HepG2 (cell line): ENCODE measurements around the gene C3orf18. TPM values are rescaled to one million over a fixed set of nuclear protein-coding genes. Genes with fewer than 3 reads are reported as not detected.
A peak's percentile ranks its signal among the peaks of the same experiment; 100 is the strongest.

Experiments
- ATAC-seq: fragments of 200-7000 bp; cut with Tn5 transposase; 3 replicates; pipeline ENCODE4 v1.9.1; 2020; ENCODE audit warnings: mild to moderate bottlenecking, moderate library complexity
- BruUV-seq: library from RNA; stranded (reverse); fragments of 400-500 nt; replicated peaks from 2 replicates; lab custom pipeline; 2021; lab: Mats Ljungman, UMichigan
- CTCF ChIA-PET: fragments of 300-600 bp; formaldehyde crosslinking; extraction: SDS; loops from one replicate; lab custom pipeline; 2021; ENCODE audit warnings: low total read pairs, inconsistent platforms, low intra/inter-chr PET ratio; lab: Yijun Ruan, JAX
- POLR2A ChIA-PET: fragments of 350-600 bp; sonication (Branson Sonifier 250); formaldehyde crosslinking; loops from one replicate; lab custom pipeline; 2020; ENCODE audit warnings: antibody characterized with exemption, inconsistent platforms; lab: Yijun Ruan, JAX
- DNase-seq: peaks from one replicate; pipeline ENCODE4 v3.0.0-alpha.2; 2015; ENCODE audit warnings: low spot score
- FAIRE-seq: peaks from 3 replicates; lab custom pipeline; 2011; peaks lifted over from hg19 to GRCh38; lab: Jason Lieb, UNC
- H2AFZ ChIP-seq: one replicate; pipeline ENCODE4 v1.6.1; 2011; ENCODE audit warnings: low read length, inconsistent platforms
- H3K27ac ChIP-seq: fragments of 300-600 bp; 3 replicates; pipeline ENCODE4 v1.8.0; 2011; ENCODE audit warnings: mixed run types, mild to moderate bottlenecking, mixed read lengths, low read length, inconsistent platforms; ENCODE audit not compliant: insufficient read depth; ENCODE audit errors: extremely low read length
- H3K27me3 ChIP-seq, 2 experiments: fragments of 200-600 bp in 1 of 2; 2 replicates in 1 of 2; 3 replicates in 1 of 2; pipeline versions ENCODE4 v1.6.0 to v1.8.0; 2011; ENCODE audit warnings: low read length in 2 of 2, mild to moderate bottlenecking in 2 of 2, moderate library complexity in 2 of 2, inconsistent platforms in 1 of 2; ENCODE audit not compliant: insufficient read depth in 2 of 2, control insufficient read depth in 1 of 2
- H3K36me3 ChIP-seq, 2 experiments: fragments of 200-600 bp in 1 of 2; replicated peaks in 1 of 2; 2 replicates in 1 of 2; 3 replicates in 1 of 2; pipeline versions ENCODE4 v1.5.1 to v1.8.0; 2011; ENCODE audit warnings: low read length in 2 of 2, inconsistent platforms in 1 of 2; ENCODE audit not compliant: insufficient read depth in 2 of 2, control insufficient read depth in 1 of 2
- H3K4me1 ChIP-seq: 2 replicates; pipeline ENCODE4 v1.5.1; 2012; ENCODE audit warnings: low read length, inconsistent platforms; ENCODE audit not compliant: insufficient read depth
- H3K4me2 ChIP-seq: 2 replicates; pipeline ENCODE4 v1.6.0; 2011; ENCODE audit warnings: low read depth, low read length, inconsistent platforms
- H3K4me3 ChIP-seq, 3 experiments: fragments of 200-600 bp in 1 of 3; sonication (generic), shearing (Covaris generic) in 1 of 3; replicated peaks in 1 of 3; 2 replicates each; pipeline ENCODE4 v1.5.1; 2011 to 2016; ENCODE audit warnings: low read length in 3 of 3, inconsistent platforms in 2 of 3, low read depth in 2 of 3, mild to moderate bottlenecking in 2 of 3, control low read depth in 1 of 3, mixed read lengths in 1 of 3; ENCODE audit not compliant: insufficient read depth in 1 of 3
- H3K79me2 ChIP-seq: one replicate; pipeline ENCODE4 v1.6.1; 2011; ENCODE audit warnings: low read length, inconsistent platforms; ENCODE audit not compliant: insufficient read depth
- H3K9ac ChIP-seq: 2 replicates; pipeline ENCODE4 v1.6.0; 2011; ENCODE audit warnings: mild to moderate bottlenecking, low read depth, low read length, inconsistent platforms; ENCODE audit not compliant: insufficient read depth
- H3K9me3 ChIP-seq: 2 replicates; pipeline ENCODE4 v1.5.1; 2012; ENCODE audit warnings: mild to moderate bottlenecking, low read length
- H4K20me1 ChIP-seq: 2 replicates; pipeline ENCODE4 v1.6.0; 2011; ENCODE audit warnings: inconsistent platforms, mild to moderate bottlenecking, low read length, moderate library complexity; ENCODE audit not compliant: insufficient read depth
- FOXA1 ChIP-seq, 2 experiments: fragments of 450-650 bp in 1 of 2; sonication (generic) in 1 of 2; formaldehyde crosslinking in 1 of 2; IDR thresholded peaks; 2 replicates each; pipeline versions ENCODE4 v1.4.0 to v1.6.1; 2016 to 2020; ENCODE audit warnings: missing genetic modification reagents in 1 of 2
- HNF4G ChIP-seq, 2 experiments: sonication (generic) in 1 of 2; formaldehyde crosslinking in 1 of 2; IDR thresholded peaks; 2 replicates each; pipeline versions ENCODE4 v1.4.0 to v1.6.1; 2011 to 2020; ENCODE audit warnings: borderline replicate concordance in 2 of 2, low read depth in 2 of 2, mild to moderate bottlenecking in 2 of 2, low read length in 1 of 2, missing genetic modification reagents in 1 of 2, moderate library complexity in 1 of 2
- IKZF1 ChIP-seq: fragments of 450-650 bp; IDR thresholded peaks from 2 replicates; pipeline ENCODE4 v1.7.1; 2016
- KLF16 ChIP-seq, 2 experiments: sonication (generic) in 1 of 2; formaldehyde crosslinking in 1 of 2; IDR thresholded peaks; 2 replicates each; pipeline versions ENCODE4 v1.6.1 to v1.8.0; 2016 to 2023; ENCODE audit warnings: missing genetic modification reagents in 2 of 2, missing compliant biosample characterization in 1 of 2
- MTA3 ChIP-seq: sonication (generic); formaldehyde crosslinking; IDR thresholded peaks from 2 replicates; pipeline ENCODE4 v1.4.0; 2020; ENCODE audit warnings: missing genetic modification reagents
- SKI ChIP-seq: fragments of 450-650 bp; IDR thresholded peaks from one replicate; pipeline ENCODE4 v1.6.1; 2018; ENCODE audit warnings: mild to moderate bottlenecking; ENCODE audit not compliant: partially characterized antibody
- TP53 ChIP-seq: sonication (generic); formaldehyde crosslinking; conservative IDR thresholded peaks from 2 replicates; pipeline ENCODE4 v1.4.0; 2020; ENCODE audit warnings: missing genetic modification reagents
- ZFYVE20 ChIP-seq: sonication (generic); formaldehyde crosslinking; IDR thresholded peaks from 2 replicates; pipeline ENCODE4 v1.8.0; 2023; ENCODE audit warnings: low read depth, mild to moderate bottlenecking, moderate library complexity, missing genetic modification reagents, borderline replicate concordance
- ZNF124 ChIP-seq: sonication (generic); formaldehyde crosslinking; IDR thresholded peaks from 2 replicates; pipeline ENCODE4 v1.4.0; 2020; ENCODE audit warnings: missing genetic modification reagents
- ZNF260 ChIP-seq: sonication (generic); formaldehyde crosslinking; IDR thresholded peaks from 2 replicates; pipeline ENCODE4 v1.4.0; 2020; ENCODE audit warnings: missing genetic modification reagents, low read depth, mild to moderate bottlenecking, borderline replicate concordance
- ZNF639 ChIP-seq: conservative IDR thresholded peaks from 2 replicates; pipeline ENCODE4 v1.6.1; 2018; ENCODE audit warnings: missing genetic modification reagents
- WGBS: methylation state at CpG from one replicate; pipeline ENCODE4 v1.1.6; 2017; ENCODE audit warnings: low lambda C conversion rate; 5-methylcytosine and 5-hydroxymethylcytosine counted together
- in situ Hi-C: cut with HindIII; loops from 2 replicates; pipeline ENCODE4 v1.10.0; 2017; ENCODE audit warnings: low pct_unique_long_range_greater_than_20kb; ENCODE audit not compliant: extremely low pct_ligation_motif_present
- intact Hi-C: fragments of 100-400 bp; cut with micrococcal nuclease; formaldehyde crosslinking; loops from one replicate; pipeline ENCODE4 v1.10.0; 2022; ENCODE audit not compliant: unreplicated experiment
- polyA plus RNA-seq, 8 experiments: library from polyadenylated mRNA; depleted of rRNA in 3 of 8; stranded (reverse) in 7 of 8; unstranded in 1 of 8; fragments of >200 nt; fragmentation: Illumina TruSeq in 4 of 8; extraction: Trizol in 4 of 8; gene quantifications; 2 replicates each; pipeline versions ENCODE4 v1.2.1 to v1.2.3, GENCODE V29; 2011 to 2016; ENCODE audit warnings: low read depth in 4 of 8, missing spikeins in 1 of 8, mixed read lengths in 1 of 8; ENCODE audit not compliant: insufficient read depth in 1 of 8
- total RNA-seq, 5 experiments: library from RNA; depleted of rRNA; stranded (reverse); fragments of >200 nt; fragmentation: Illumina TruSeq; extraction: Trizol; gene quantifications; 2 replicates each; pipeline ENCODE4 v1.2.3, GENCODE V29; 2016; ENCODE audit warnings: low read depth in 1 of 5
- TF ChIP-seq, protein P1 (sequence below): fragments of 450-650 bp; IDR thresholded peaks from 2 replicates; pipeline ENCODE4 v1.6.1; 2016

C3orf18 gene
- total and polyA plus RNA-seq, 2 of the 13 experiments (the other 11 are each of a cell fraction or from before 2014, with no cell fraction given), result 1.6 to 4.8 TPM

- intact Hi-C loops, result loop anchor here (2.0 to 10.0 kb wide), 2 partner anchors 96 to 350 kb away; no protein-coding TSS in a partner anchor
- no peaks in the 10 kb centered on the region for H4K20me1 ChIP-seq
- in situ Hi-C loops, result loop anchor here (5.0 kb wide), 2 partner anchors 37 to 757 kb away; no protein-coding TSS in a partner anchor
- no peak for TF ChIP-seq TP53 (CRISPR knock-in tag)
- TF ChIP-seq, protein P1, sequence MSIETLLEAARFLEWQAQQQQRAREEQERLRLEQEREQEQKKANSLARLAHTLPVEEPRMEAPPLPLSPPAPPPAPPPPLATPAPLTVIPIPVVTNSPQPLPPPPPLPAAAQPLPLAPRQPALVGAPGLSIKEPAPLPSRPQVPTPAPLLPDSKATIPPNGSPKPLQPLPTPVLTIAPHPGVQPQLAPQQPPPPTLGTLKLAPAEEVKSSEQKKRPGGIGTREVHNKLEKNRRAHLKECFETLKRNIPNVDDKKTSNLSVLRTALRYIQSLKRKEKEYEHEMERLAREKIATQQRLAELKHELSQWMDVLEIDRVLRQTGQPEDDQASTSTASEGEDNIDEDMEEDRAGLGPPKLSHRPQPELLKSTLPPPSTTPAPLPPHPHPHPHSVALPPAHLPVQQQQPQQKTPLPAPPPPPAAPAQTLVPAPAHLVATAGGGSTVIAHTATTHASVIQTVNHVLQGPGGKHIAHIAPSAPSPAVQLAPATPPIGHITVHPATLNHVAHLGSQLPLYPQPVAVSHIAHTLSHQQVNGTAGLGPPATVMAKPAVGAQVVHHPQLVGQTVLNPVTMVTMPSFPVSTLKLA, result peak; percentile 98
- no TSS peak for BruUV-seq
- ATAC-seq, result no peak
- DNase-seq, result no peak
- H2AFZ ChIP-seq, result no peak overlapping the region
- H3K79me2 ChIP-seq, result peaks cover 7% of the 10 kb centered on the region
- H3K27me3 ChIP-seq, result peaks cover 0 to 10% of the 10 kb centered on the region in 2 experiments; a peak in 1 of 5 replicates
- ChIA-PET POLR2A (interaction anchor here (2.9 to 4.0 kb wide), 2 partner anchors 46 to 770 kb away, joined by 15 to 33 read pairs; partner anchors contain the start of genes HEMK1 and MANF), CTCF (interaction anchor here (1.3 to 8.0 kb wide), 5 partner anchors 37 to 757 kb away, joined by 3 to 182 read pairs (median 11); partner anchors contain the start of gene HEMK1)
- no peaks in the 10 kb centered on the region for H3K9me3 ChIP-seq
- whole genome bisulfite sequencing, result 0% methylated on average over 1 of the region's 1 CpG
- no peak overlapping the region for H3K27ac ChIP-seq
- FAIRE-seq, result no peak
- H3K4me1 ChIP-seq, result peaks cover 63% of the 10 kb centered on the region
- H3K9ac ChIP-seq, result no peak overlapping the region
- H3K4me3 ChIP-seq, result no peak overlapping the region
- no peaks in the 10 kb centered on the region for H3K36me3 ChIP-seq
- no peak overlapping the region for H3K4me2 ChIP-seq
These were observed 47.6 kb upstream of the C3orf18 start for GRCh38 chr3:50615190-50615589.

GRCh38 chr3:50612970-50613846 is 45.7 kb upstream of the C3orf18 start:
- H3K4me2 ChIP-seq, result no peak overlapping the region
- no peak overlapping the region for H3K4me3 ChIP-seq
- POLR2A ChIA-PET, result interaction anchor here (1.3 to 4.5 kb wide), 3 partner anchors 11 to 43 kb away, joined by 3 to 101 read pairs (median 64); partner anchors contain the start of gene HEMK1
- H3K9me3 ChIP-seq, result no peaks in the 10 kb centered on the region
- no peak for ATAC-seq
- peaks cover 0 to 10% of the 10 kb centered on the region in 2 experiments; a peak in 1 of 5 replicates for H3K27me3 ChIP-seq
- no peak overlapping the region for H2AFZ ChIP-seq
- H4K20me1 ChIP-seq, result no peaks in the 10 kb centered on the region
- DNase-seq, result no peak
- no TSS peak for BruUV-seq
- WGBS, result 50% methylated on average over 6 of the region's 6 CpGs
- no peak overlapping the region for H3K27ac ChIP-seq
- intact Hi-C loops, result loop anchor here (10.0 kb wide), 1 partner anchor 352 kb away; no protein-coding TSS in a partner anchor
- H3K4me1 ChIP-seq, result peaks cover 52% of the 10 kb centered on the region
- no peak overlapping the region for H3K9ac ChIP-seq
- CTCF ChIA-PET, result interaction anchor here (0.7 to 8.0 kb wide), 4 partner anchors 30 to 94 kb away, joined by 3 to 182 read pairs (median 4); partner anchors contain the start of gene HEMK1
- no peak for FAIRE-seq
- H3K36me3 ChIP-seq, result no peaks in the 10 kb centered on the region; a peak in 1 of 5 replicates
- in situ Hi-C loops, result loop anchor here (5.0 kb wide), 1 partner anchor 41 kb away; no protein-coding TSS in a partner anchor
- peaks cover 7% of the 10 kb centered on the region for H3K79me2 ChIP-seq
- TF ChIP-seq SKI (no peak), ZNF639 (CRISPR knock-in tag) (no peak), KLF16 (CRISPR knock-in tag; IDR thresholded peaks at IDR 0.05) (no peak), IKZF1 (no peak), HNF4G (IDR thresholded peaks at IDR 0.05; ENCODE audit: borderline replicate concordance, low read depth, low read length) (no peak), HNF4G (CRISPR knock-in tag; IDR thresholded peaks at IDR 0.05; ENCODE audit: borderline replicate concordance, low read depth) (no peak), ZNF260 (CRISPR knock-in tag) (no peak), ZFYVE20 (no peak), FOXA1 (IDR thresholded peaks at IDR 0.05) (no peak), FOXA1 (CRISPR knock-in tag; IDR thresholded peaks at IDR 0.05) (no peak), ZNF124 (CRISPR knock-in tag) (no peak), MTA3 (CRISPR knock-in tag) (no peak)
